Activated CD8-positive, alpha-beta T cell treated with anti-CD3 and anti-CD28 coated beads for 36 hours (primary cell): ENCODE measurements around the gene NAPB. TPM values are rescaled to one million over a fixed set of nuclear protein-coding genes. Genes with fewer than 3 reads are reported as not detected.
A peak's percentile ranks its signal among the peaks of the same experiment; 100 is the strongest.
"Not testable (repeated sequence)": the region's sequence is repeated elsewhere in the genome, so short reads cannot be mapped to it uniquely, and the experiment has no call there.

ENCODE experiments used
- ATAC-seq: fragments of 200-7000 bp; cut with Tn5 transposase; one replicate; pipeline ENCODE4 v1.10.0; 2021; ENCODE audit warnings: mild to moderate bottlenecking, moderate library complexity
- CTCF ChIA-PET: fragments of 350-600 bp; sonication (Branson Sonifier 250); formaldehyde crosslinking; loops from one replicate; lab custom pipeline; 2021; ENCODE audit warnings: antibody characterized with exemption; lab: Charles Lee
- POLR2A ChIA-PET: fragments of 350-600 bp; sonication (Branson Sonifier 250); formaldehyde crosslinking; loops from one replicate; lab custom pipeline; 2021; ENCODE audit warnings: antibody characterized with exemption; lab: Charles Lee
- DNase-seq: peaks from one replicate; pipeline ENCODE4 v3.0.0-alpha.2; 2020
- H3K27ac Mint-ChIP-seq: one replicate; pipeline ENCODE4 v1.8.0; 2021; ENCODE audit warnings: mild to moderate bottlenecking, mixed read lengths
- H3K27me3 Mint-ChIP-seq: one replicate; pipeline ENCODE4 v1.8.0; 2021; ENCODE audit warnings: mixed read lengths
- H3K36me3 Mint-ChIP-seq: one replicate; pipeline ENCODE4 v1.8.0; 2021; ENCODE audit warnings: low read depth, mixed read lengths
- H3K4me1 Mint-ChIP-seq: one replicate; pipeline ENCODE4 v1.8.0; 2021; ENCODE audit warnings: low read depth, mixed read lengths
- H3K4me3 Mint-ChIP-seq: one replicate; pipeline ENCODE4 v1.8.0; 2021; ENCODE audit warnings: mild to moderate bottlenecking, moderate library complexity, mixed read lengths
- H3K9me3 Mint-ChIP-seq: one replicate; pipeline ENCODE4 v1.8.0; 2021; ENCODE audit warnings: mixed read lengths
- CTCF ChIP-seq: fragments of 200-600 bp; IDR thresholded peaks from one replicate; pipeline ENCODE4 v1.8.0; 2022; ENCODE audit warnings: antibody characterized with exemption, mild to moderate bottlenecking
- intact Hi-C: fragments of 100-400 bp; cut with micrococcal nuclease; formaldehyde crosslinking; loops from one replicate; pipeline ENCODE4 v1.10.0; 2022
- total RNA-seq, 2 experiments: library from RNA; stranded (reverse); gene quantifications; one replicate each; pipeline ENCODE4 v1.2.3, GENCODE V29; 2021

Gene NAPB
- total RNA-seq = 10 to 100 TPM; 14.3 to 16.8 TPM

GRCh38 chr20:23420943-23421931 lies at the start of gene NAPB:
Gene NAPB (minus strand): TSS chr20:23421488. CDS start chr20:23421402, 86 bp downstream.
- peak within 1 kb of the TSS; percentile 93 for H3K4me3 Mint-ChIP-seq
- H3K27me3 Mint-ChIP-seq = no peaks in the 10 kb centered on the region
- CTCF ChIA-PET = interaction anchor here (0.7 to 6.1 kb wide), 16 partner anchors 11 to 185 kb away, joined by 3 to 41 read pairs (median 4); partner anchors contain the start of gene NXT1
- H3K27ac Mint-ChIP-seq = peak within 1 kb of the TSS; percentile 80
- POLR2A ChIA-PET = interaction anchor here (0.6 to 2.4 kb wide), 9 partner anchors 10 to 71 kb away, joined by 3 to 17 read pairs (median 4); partner anchors contain the start of gene NXT1
- peak; percentile 96 for DNase-seq
- peak; percentile 43 for TF ChIP-seq CTCF
- peak; percentile 98 for ATAC-seq
- peaks cover 4% of the 10 kb centered on the region for H3K36me3 Mint-ChIP-seq
- no peaks in the 10 kb centered on the region for H3K9me3 Mint-ChIP-seq
- intact Hi-C loops = loop anchor here (5.0 kb wide), 1 partner anchor 59 kb away; the partner anchor contains the start of gene GZF1
- H3K4me1 Mint-ChIP-seq = peaks cover 62% of the 10 kb centered on the region

DNA sequence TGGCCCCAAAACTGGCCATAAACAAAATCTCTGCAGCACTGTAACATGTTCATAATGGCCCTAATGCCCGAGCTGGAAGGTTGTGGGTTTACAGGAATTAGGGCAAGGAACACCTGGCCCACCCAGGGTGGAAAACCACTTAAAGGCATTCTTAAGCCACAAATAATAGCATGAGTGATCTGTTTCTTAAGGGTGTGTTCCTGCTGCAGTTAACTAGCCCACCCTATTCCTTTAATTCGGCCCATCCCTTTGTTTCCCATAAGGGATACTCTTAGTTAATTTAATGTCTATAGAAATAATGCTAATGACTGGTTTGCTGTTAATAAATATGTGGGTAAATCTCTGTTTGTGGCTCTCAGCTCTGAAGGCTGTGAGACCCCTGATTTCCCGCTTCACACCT lies 45.7 kb upstream of the NAPB start:
- H3K36me3 Mint-ChIP-seq, POLR2A ChIA-PET, H3K4me3 Mint-ChIP-seq, ATAC-seq, CTCF ChIA-PET, H3K4me1 Mint-ChIP-seq, DNase-seq, H3K27me3 Mint-ChIP-seq, intact Hi-C loops, H3K27ac Mint-ChIP-seq: not testable (repeated sequence)
- H3K9me3 Mint-ChIP-seq = peaks cover 12% of the 10 kb centered on the region

DNA sequence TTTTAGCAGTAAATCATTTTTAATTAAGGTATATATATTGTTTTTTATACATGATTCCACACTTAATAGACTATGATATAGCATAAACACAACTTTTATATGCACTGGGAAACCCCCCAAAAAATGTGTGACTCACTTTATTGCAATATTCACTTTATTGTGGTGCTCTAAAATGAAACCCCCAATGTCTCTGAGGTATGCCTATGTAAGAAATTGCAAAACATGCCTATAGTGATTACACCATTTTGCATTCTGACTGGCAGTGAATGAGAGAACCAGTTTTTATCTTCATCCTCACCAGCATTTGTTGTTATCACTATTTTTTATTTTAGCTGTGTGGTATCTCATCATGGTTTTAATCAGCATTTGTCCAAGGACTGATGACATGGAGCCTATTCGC lies 39.9 kb upstream of the NAPB start:
- peak; percentile 70 for ATAC-seq
- peaks cover 3% of the 10 kb centered on the region for H3K9me3 Mint-ChIP-seq
- ChIA-PET POLR2A (no interaction called here), CTCF (no interaction called here)
- intact Hi-C loops = no loop called here
- H3K4me3 Mint-ChIP-seq = no peak overlapping the region
- H3K4me1 Mint-ChIP-seq = peaks cover 19% of the 10 kb centered on the region
- H3K27me3 Mint-ChIP-seq = no peaks in the 10 kb centered on the region
- no peak for DNase-seq
- H3K27ac Mint-ChIP-seq = no peak overlapping the region
- no peaks in the 10 kb centered on the region for H3K36me3 Mint-ChIP-seq
- TF ChIP-seq CTCF = no peak

- peak; percentile 39 for DNase-seq
- Mint-ChIP-seq H3K9me3 (no peaks in the 10 kb centered on the region), H3K27ac (no peak overlapping the region), H3K27me3 (no peaks in the 10 kb centered on the region), H3K4me3 (no peak overlapping the region), H3K4me1 (peaks cover 30% of the 10 kb centered on the region), H3K36me3 (no peaks in the 10 kb centered on the region)
- intact Hi-C loops = no loop called here
- ChIA-PET CTCF (interaction anchor here (1.1 to 1.3 kb wide), 4 partner anchors 13 to 151 kb away, joined by 3 to 5 read pairs (median 3); no protein-coding TSS in a partner anchor), POLR2A (interaction anchor here (1.3 kb wide), 1 partner anchor 110 kb away, joined by 3 read pairs; no protein-coding TSS in a partner anchor)
- TF ChIP-seq CTCF = no peak
- ATAC-seq = no peak
Observed at GRCh38 chr20:23459461-23460150, 38.3 kb upstream of the NAPB start.

DNA sequence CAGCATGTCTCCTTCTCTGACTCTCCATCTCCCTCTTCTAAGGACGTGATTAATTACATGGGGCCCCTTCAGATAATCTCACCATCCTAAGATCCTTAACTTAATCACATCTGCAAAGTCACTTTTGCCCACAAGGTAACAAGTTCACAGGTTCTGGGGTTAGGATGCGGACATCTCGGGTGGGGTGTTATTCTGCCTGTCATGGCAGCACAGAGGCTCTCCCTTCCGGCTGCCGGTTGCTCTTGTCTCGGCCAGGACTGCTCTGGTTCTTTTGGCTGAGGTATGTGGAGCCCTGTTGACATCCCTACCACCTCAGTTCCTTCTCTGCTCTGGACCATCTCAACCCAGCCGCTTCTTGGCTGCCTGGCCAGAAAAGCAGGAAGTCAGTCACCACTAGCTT lies 35.6 kb upstream of the NAPB start:
- Mint-ChIP-seq H3K27me3 (no peaks in the 10 kb centered on the region), H3K36me3 (no peaks in the 10 kb centered on the region), H3K4me3 (no peak overlapping the region), H3K4me1 (peaks cover 27% of the 10 kb centered on the region), H3K27ac (peak overlapping the region; percentile 61), H3K9me3 (no peaks in the 10 kb centered on the region)
- no peak for ATAC-seq
- ChIA-PET CTCF (interaction anchor here (1.5 kb wide), 1 partner anchor 14 kb away, joined by 6 read pairs; no protein-coding TSS in a partner anchor), POLR2A (no interaction called here)
- no peak for TF ChIP-seq CTCF
- intact Hi-C loops = no loop called here
- DNase-seq = no peak
